CD4-positive, alpha-beta T cell treated with Interleukin-15 for 4 hours (primary cell): ENCODE measurements around the gene GPT2.

Source experiments
- DNase-seq: peaks from one replicate; pipeline ENCODE4 v3.0.0-alpha.2; 2020; ENCODE audit warnings: low spot score

The GPT2 gene

GRCh38 chr16:46968063-46968435, 83.9 kb downstream of the GPT2 start:
- no peak for DNase-seq

DNA sequence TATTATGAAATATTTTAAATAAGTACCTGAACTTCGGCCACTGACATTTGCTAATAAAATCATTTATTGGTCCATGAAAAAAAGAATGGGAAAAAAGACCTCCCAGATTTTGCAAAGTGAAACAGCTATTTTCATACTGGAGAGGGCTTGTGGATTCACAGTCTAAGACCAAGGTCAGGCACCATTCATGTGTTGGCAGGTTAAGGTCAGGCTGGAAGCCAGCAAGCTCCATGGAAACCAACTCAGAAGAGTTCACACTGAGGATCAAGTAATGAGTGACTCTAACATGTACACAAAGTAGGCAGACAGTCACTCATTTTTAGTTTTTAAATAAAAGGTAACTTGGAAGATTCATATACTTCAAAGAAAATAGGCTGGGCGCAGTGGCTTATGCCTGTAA, 85.9 kb downstream of the GPT2 start:
- no peak for DNase-seq

DNA sequence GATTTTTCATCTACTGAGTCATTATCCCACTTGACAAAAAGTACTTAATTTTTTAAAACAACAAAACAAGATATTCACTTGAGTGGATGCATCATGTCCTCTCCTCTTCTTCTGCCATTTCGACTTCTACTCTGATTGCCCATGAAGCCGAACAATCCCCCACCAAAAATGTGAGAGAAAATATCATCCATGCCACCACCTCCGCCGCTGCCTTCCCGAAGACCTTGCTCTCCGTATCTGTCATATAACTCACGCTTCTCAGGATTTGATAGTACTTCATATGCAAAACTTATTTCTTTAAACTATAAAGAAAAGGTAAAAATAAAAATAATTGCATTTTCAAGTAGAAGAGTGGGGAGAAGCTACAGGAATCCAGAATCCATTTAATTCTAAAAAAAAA, 87.1 kb downstream of the GPT2 start:
- no peak for DNase-seq

GRCh38 chr16:46972429-46973206, 88.5 kb downstream of the GPT2 start:
- DNase-seq, result peak; percentile 33

DNA sequence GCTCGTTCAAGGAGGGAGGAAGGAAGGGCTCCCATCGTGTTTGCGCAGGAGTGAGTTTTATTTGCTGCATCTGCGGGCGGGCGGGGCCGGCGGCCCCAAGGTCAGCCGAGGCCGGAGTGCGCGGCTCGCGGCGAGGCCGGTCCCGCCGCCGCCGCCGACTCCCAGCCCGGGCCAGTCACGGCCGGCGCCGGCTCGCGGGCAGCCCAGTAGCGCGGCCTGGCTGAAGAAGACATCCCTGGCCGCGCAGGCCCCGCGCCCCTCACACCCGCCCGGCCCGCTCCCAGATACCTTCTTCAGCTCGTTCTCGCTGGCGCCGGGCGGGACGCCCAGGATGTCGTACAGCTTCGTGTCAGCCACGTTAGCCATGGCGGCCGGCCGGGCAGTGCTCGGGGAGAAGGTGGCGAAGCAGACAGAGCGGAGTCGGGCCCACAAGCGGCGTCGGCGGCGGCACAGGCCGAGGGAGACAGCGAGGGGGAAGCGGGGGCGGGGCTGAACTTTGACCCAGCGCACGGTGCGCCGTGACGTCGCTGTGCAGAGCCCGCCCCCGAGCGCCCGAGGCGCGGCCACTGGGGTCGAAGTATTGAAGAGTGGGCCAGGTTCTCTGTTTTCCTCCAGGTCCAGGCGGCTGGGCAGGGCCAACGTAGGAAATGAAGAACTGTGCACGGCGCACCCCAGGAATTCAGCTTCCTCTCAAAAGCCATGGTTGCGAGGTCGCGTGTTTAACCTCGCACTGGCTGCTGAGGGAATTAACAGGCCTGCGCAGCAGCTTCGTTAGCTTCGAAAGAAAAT, 89.2 kb downstream of the GPT2 start, which contains the start of gene DNAJA2:
Gene DNAJA2 (minus strand): TSS at position 468 of the 789 bp plus-strand sequence. CDS start 102 bp downstream, at position 366.
- DNase-seq, result peak; percentile 89

DNA sequence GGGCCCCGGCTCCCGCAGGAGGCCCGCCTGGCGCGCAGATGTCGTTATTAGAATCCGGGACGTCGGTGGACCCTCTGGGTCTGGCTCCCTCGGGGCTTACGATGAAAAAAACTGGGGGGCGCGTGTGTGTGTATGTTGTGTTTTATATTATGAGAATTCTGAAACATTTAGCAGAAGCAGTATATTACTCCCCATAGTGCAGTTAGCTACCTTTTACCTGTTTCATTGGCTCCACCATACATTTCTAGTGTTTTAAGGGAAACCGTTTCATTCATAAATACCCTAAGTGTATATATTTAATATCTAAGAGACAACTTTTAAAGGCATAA, 89.8 kb downstream of the GPT2 start:
- no peak for DNase-seq

GRCh38 chr16:46974352-46974751, 90.2 kb downstream of the GPT2 start:
- peak; percentile 36 for DNase-seq

DNA sequence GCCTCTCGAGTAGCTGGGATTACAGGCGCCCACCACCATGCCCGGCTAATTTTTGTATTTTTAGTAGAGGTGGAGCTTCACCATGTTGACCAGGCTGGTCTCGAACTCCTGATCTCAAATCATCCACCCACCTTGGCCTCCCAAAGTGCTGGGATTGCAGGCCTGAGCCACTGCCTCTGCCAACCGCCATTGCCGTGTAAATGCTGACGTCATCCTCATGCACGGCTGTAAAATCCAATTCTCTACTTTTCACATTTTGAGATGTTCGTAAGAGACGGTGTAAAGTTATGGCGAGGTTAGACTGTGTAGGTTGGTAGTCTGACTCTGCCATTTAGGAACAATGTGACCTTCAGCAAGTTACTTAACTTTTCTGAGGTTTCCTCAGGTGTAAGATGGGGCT, 91.0 kb downstream of the GPT2 start:
- no peak for DNase-seq

- no peak for DNase-seq
Measured at GRCh38 chr16:46975908-46976470, 91.8 kb downstream of the GPT2 start.

DNA sequence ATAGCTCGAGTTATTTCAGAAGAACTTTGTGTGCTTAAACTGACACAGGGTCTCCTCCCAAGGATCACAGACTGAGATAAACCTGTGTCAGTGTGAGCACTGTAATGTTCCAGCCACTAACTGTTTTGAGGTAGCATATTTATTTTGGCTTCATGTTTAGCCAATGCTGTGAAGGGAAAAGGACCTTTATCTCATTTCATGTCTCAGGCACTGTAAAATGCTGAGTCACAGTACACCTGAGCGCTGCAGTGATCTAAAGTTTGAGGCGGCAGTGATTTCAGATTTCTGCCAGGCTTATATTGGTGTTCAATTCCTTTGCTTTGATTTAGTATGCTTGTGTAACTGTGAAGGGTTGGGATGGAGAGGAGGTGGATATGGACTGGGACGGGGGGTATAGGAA, 92.4 kb downstream of the GPT2 start:
- DNase-seq, result peak; percentile 8
